Neutrophil (primary cell): ENCODE results near the gene MAPT.

ENCODE experiments used
- H3K27ac ChIP-seq: fragments of 200-600 bp; sonication (generic); 2 replicates; pipeline ENCODE4 v1.5.1; 2016; ENCODE audit warnings: mild to moderate bottlenecking, moderate library complexity
- H3K27me3 ChIP-seq: fragments of 200-600 bp; sonication (generic); 2 replicates; pipeline ENCODE4 v1.6.0; 2016; ENCODE audit warnings: mild to moderate bottlenecking
- H3K36me3 ChIP-seq: fragments of 200-600 bp; sonication (generic); 2 replicates; pipeline ENCODE4 v1.5.1; 2017
- H3K4me1 ChIP-seq, 2 experiments: fragments of 200-600 bp in 1 of 2; sonication (generic) in 1 of 2; 1 replicate in 1 of 2; 2 replicates in 1 of 2; pipeline versions ENCODE4 v1.5.1 to v1.6.1; 2013 to 2016; ENCODE audit warnings: low read depth in 1 of 2, low read length in 1 of 2, mild to moderate bottlenecking in 1 of 2, moderate library complexity in 1 of 2; ENCODE audit not compliant: control insufficient read depth in 1 of 2, insufficient read depth in 1 of 2
- H3K4me3 ChIP-seq, 2 experiments: fragments of 200-600 bp in 1 of 2; sonication (generic) in 1 of 2; 1 replicate in 1 of 2; 2 replicates in 1 of 2; pipeline ENCODE4 v1.5.1; 2013 to 2016; ENCODE audit warnings: low read depth in 1 of 2, low read length in 1 of 2, mild to moderate bottlenecking in 1 of 2, moderate library complexity in 1 of 2
- H3K9me3 ChIP-seq: fragments of 200-600 bp; sonication (generic); 2 replicates; pipeline ENCODE4 v1.5.1; 2016
- TF ChIP-seq, protein P1 (sequence below): fragments of 200-600 bp; sonication (generic); IDR thresholded peaks from 2 replicates; pipeline ENCODE4 v1.5.1; 2016; ENCODE audit warnings: antibody characterized with exemption

The MAPT gene

GRCh38 chr17:45870342-45870974 lies 23.9 kb upstream of the MAPT start:
- TF ChIP-seq, protein P1, sequence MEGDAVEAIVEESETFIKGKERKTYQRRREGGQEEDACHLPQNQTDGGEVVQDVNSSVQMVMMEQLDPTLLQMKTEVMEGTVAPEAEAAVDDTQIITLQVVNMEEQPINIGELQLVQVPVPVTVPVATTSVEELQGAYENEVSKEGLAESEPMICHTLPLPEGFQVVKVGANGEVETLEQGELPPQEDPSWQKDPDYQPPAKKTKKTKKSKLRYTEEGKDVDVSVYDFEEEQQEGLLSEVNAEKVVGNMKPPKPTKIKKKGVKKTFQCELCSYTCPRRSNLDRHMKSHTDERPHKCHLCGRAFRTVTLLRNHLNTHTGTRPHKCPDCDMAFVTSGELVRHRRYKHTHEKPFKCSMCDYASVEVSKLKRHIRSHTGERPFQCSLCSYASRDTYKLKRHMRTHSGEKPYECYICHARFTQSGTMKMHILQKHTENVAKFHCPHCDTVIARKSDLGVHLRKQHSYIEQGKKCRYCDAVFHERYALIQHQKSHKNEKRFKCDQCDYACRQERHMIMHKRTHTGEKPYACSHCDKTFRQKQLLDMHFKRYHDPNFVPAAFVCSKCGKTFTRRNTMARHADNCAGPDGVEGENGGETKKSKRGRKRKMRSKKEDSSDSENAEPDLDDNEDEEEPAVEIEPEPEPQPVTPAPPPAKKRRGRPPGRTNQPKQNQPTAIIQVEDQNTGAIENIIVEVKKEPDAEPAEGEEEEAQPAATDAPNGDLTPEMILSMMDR, result no peak
- Histone ChIP-seq H3K36me3 (no peaks in the 10 kb centered on the region), H3K27ac (no peak overlapping the region), H3K4me1 (no peaks in the 10 kb centered on the region), H3K4me3 (no peak overlapping the region), H3K27me3 (peaks cover 48% of the 10 kb centered on the region), H3K9me3 (no peaks in the 10 kb centered on the region)

GRCh38 chr17:45871718-45872117 lies 22.6 kb upstream of the MAPT start:
- Histone ChIP-seq H3K27ac (no peak overlapping the region), H3K27me3 (peaks cover 44% of the 10 kb centered on the region), H3K4me3 (no peak overlapping the region), H3K4me1 (no peaks in the 10 kb centered on the region), H3K9me3 (no peaks in the 10 kb centered on the region), H3K36me3 (no peaks in the 10 kb centered on the region)
- TF ChIP-seq, protein P1, result no peak

GRCh38 chr17:45873728-45874127 lies 20.6 kb upstream of the MAPT start:
- Histone ChIP-seq H3K27me3 (peaks cover 52% of the 10 kb centered on the region), H3K9me3 (no peaks in the 10 kb centered on the region), H3K4me3 (no peak overlapping the region), H3K27ac (no peak overlapping the region), H3K4me1 (no peaks in the 10 kb centered on the region), H3K36me3 (no peaks in the 10 kb centered on the region)
- TF ChIP-seq, protein P1, result no peak

DNA sequence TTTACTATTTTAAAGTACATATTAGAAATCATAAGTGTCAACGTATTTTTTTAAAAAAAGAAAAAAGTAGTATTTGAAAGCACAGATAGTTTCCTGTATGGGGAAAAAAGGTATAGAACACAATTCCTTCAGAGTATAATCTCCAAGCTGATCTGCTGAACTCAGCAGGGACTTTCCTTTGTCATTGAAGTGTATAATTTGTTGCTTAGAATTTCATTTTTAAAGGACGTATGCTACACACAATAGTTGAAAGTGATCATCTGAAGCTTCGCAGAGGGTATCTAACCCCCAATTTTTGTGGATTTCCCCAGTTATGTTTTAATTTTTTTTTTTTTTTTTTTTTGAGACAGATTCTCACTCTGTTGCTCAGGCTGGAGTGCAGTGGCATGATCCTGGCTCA lies 20.2 kb upstream of the MAPT start:
- Histone ChIP-seq H3K36me3 (no peaks in the 10 kb centered on the region), H3K9me3 (no peaks in the 10 kb centered on the region), H3K27ac (no peak overlapping the region), H3K27me3 (peaks cover 52% of the 10 kb centered on the region), H3K4me1 (no peaks in the 10 kb centered on the region), H3K4me3 (no peak overlapping the region)
- TF ChIP-seq, protein P1, result no peak

DNA sequence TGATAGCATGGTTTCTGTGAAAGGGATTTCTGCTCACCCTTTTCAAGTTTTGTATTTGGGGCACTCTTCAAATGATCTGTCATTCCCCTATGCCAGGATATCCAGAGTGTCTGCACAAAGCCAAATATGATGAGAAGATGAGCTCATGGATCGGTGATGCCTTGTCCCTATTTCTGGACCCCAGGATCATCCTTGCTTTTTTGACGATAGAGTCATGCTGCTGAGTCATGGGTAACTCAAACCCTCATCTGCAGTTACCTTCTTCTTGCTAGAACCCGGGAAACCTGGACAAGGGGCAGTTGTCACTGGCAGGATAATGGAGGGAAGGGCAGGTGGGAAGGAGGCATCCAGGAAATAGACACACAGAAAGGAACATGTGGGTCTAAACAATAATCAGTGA lies 17.8 kb upstream of the MAPT start:
- TF ChIP-seq, protein P1, result no peak
- Histone ChIP-seq H3K27ac (no peak overlapping the region), H3K4me1 (no peaks in the 10 kb centered on the region), H3K36me3 (no peaks in the 10 kb centered on the region), H3K27me3 (peaks cover 55% of the 10 kb centered on the region), H3K9me3 (no peaks in the 10 kb centered on the region), H3K4me3 (no peak overlapping the region)
